ENCODE results near the gene KCTD7.
A peak's percentile ranks its signal among the peaks of the same experiment; 100 is the strongest.
"Not testable (repeated sequence)": the region's sequence is repeated elsewhere in the genome, so short reads cannot be mapped to it uniquely, and the experiment has no call there.

KCTD7 gene

GRCh38 chr7:66655826-66656485 lies 27.3 kb downstream of the KCTD7 start:
- H4K20me1 ChIP-seq (ENCODE audit: insufficient read depth, low read length, poor library complexity, severe bottlenecking); H2AFZ ChIP-seq (ENCODE audit: low read length); H3F3A ChIP-seq (ENCODE audit: low read depth); H3K9me2 ChIP-seq (replicated peaks; ENCODE audit: low read depth, low read length); H3K27me3 ChIP-seq (ENCODE audit: insufficient read depth, low read length, poor library complexity, severe bottlenecking); H3K36me3 ChIP-seq (ENCODE audit: insufficient read depth, low read length); H3K9me3 ChIP-seq (ENCODE audit: insufficient read depth, low read depth, low read length): not testable (repeated sequence)
- Histone ChIP-seq H3K9ac (ENCODE audit: low read depth, low read length, poor library complexity, severe bottlenecking) (peak overlapping the region; percentile 93), H3K4me1 (ENCODE audit: insufficient read depth, low read length, poor library complexity, severe bottlenecking) (peaks cover 21% of the 10 kb centered on the region), H3K4me3 (ENCODE audit: low read length, poor library complexity, severe bottlenecking) (peak overlapping the region; percentile 94), H3K79me2 (ENCODE audit: insufficient read depth, low read length) (peaks cover 39% of the 10 kb centered on the region), H3K4me2 (ENCODE audit: low read depth, low read length, poor library complexity, severe bottlenecking) (peak overlapping the region; percentile 71)

GRCh38 chr7:66657798-66658197 lies 29.1 kb downstream of the KCTD7 start:
- Histone ChIP-seq H2AFZ (ENCODE audit: low read length) (no peak overlapping the region), H4K20me1 (ENCODE audit: insufficient read depth, low read length, poor library complexity, severe bottlenecking) (peaks cover 4% of the 10 kb centered on the region), H3K9me2 (replicated peaks; ENCODE audit: low read depth, low read length) (no peaks in the 10 kb centered on the region), H3K4me3 (ENCODE audit: low read length, poor library complexity, severe bottlenecking) (no peak overlapping the region), H3K4me1 (ENCODE audit: insufficient read depth, low read length, poor library complexity, severe bottlenecking) (peaks cover 21% of the 10 kb centered on the region), H3K9ac (ENCODE audit: low read depth, low read length, poor library complexity, severe bottlenecking) (no peak overlapping the region), H3K9me3 (ENCODE audit: insufficient read depth, low read depth, low read length) (no peaks in the 10 kb centered on the region), H3K4me2 (ENCODE audit: low read depth, low read length, poor library complexity, severe bottlenecking) (no peak overlapping the region), H3K36me3 (ENCODE audit: insufficient read depth, low read length) (no peaks in the 10 kb centered on the region), H3K27me3 (ENCODE audit: insufficient read depth, low read length, poor library complexity, severe bottlenecking) (no peaks in the 10 kb centered on the region), H3K79me2 (ENCODE audit: insufficient read depth, low read length) (peaks cover 38% of the 10 kb centered on the region), H3F3A (ENCODE audit: low read depth) (no peaks in the 10 kb centered on the region)
- TF ChIP-seq CTCF (conservative IDR thresholded peaks at IDR 0.05; ENCODE audit: low read length) (no peak), EZH2phosphoT487 (IDR thresholded peaks at IDR 0.05; ENCODE audit: borderline replicate concordance) (no peak)

GRCh38 chr7:66662646-66663264 lies 34.1 kb downstream of the KCTD7 start:
- H3K4me2 ChIP-seq (ENCODE audit: low read depth, low read length, poor library complexity, severe bottlenecking), result no peak overlapping the region
- no peaks in the 10 kb centered on the region for H3F3A ChIP-seq (ENCODE audit: low read depth)
- no peaks in the 10 kb centered on the region for H3K27me3 ChIP-seq (ENCODE audit: insufficient read depth, low read length, poor library complexity, severe bottlenecking)
- TF ChIP-seq CTCF (conservative IDR thresholded peaks at IDR 0.05; ENCODE audit: low read length) (no peak), EZH2phosphoT487 (IDR thresholded peaks at IDR 0.05; ENCODE audit: borderline replicate concordance) (no peak)
- no peaks in the 10 kb centered on the region for H4K20me1 ChIP-seq (ENCODE audit: insufficient read depth, low read length, poor library complexity, severe bottlenecking)
- H3K36me3 ChIP-seq (ENCODE audit: insufficient read depth, low read length), result no peaks in the 10 kb centered on the region
- no peaks in the 10 kb centered on the region for H3K79me2 ChIP-seq (ENCODE audit: insufficient read depth, low read length)
- H3K9me3 ChIP-seq (ENCODE audit: insufficient read depth, low read depth, low read length), result no peaks in the 10 kb centered on the region
- H3K9ac ChIP-seq (ENCODE audit: low read depth, low read length, poor library complexity, severe bottlenecking), result no peak overlapping the region
- H3K4me1 ChIP-seq (ENCODE audit: insufficient read depth, low read length, poor library complexity, severe bottlenecking), result no peaks in the 10 kb centered on the region
- no peaks in the 10 kb centered on the region for H3K9me2 ChIP-seq (replicated peaks; ENCODE audit: low read depth, low read length)
- no peak overlapping the region for H2AFZ ChIP-seq (ENCODE audit: low read length)
- H3K4me3 ChIP-seq (ENCODE audit: low read length, poor library complexity, severe bottlenecking), result no peak overlapping the region

Measured in Loucy (cell line).